GM23338 (cell line): Measurements from ENCODE around the gene RNF26. TPM values are rescaled to one million over a fixed set of nuclear protein-coding genes. Genes with fewer than 3 reads are reported as not detected.

Source experiments
- ATAC-seq: fragments of 200-7000 bp; cut with Tn5 transposase; 3 replicates; pipeline ENCODE4 v1.9.1; 2020
- DNase-seq: peaks from one replicate; pipeline ENCODE4 v3.0.0-alpha.2; 2015; ENCODE audit warnings: low spot score
- H2AFZ ChIP-seq: fragments of 200-600 bp; sonication (generic); 2 replicates; pipeline ENCODE4 v1.8.0; 2016; ENCODE audit warnings: antibody characterized with exemption, mild to moderate bottlenecking, moderate library complexity
- H3F3A ChIP-seq: fragments of 200-600 bp; sonication (generic); replicated peaks from 2 replicates; pipeline ENCODE4 v1.8.0; 2017; ENCODE audit warnings: antibody characterized with exemption, mixed run types, low read depth
- H3K27ac ChIP-seq: fragments of 200-600 bp; sonication (generic); 2 replicates; pipeline ENCODE4 v1.6.1; 2016; ENCODE audit warnings: low read depth
- H3K27me3 ChIP-seq: fragments of 200-600 bp; sonication (generic); 2 replicates; pipeline ENCODE4 v1.8.0; 2016; ENCODE audit warnings: mild to moderate bottlenecking, mixed run types, moderate library complexity; ENCODE audit not compliant: insufficient read depth
- H3K36me3 ChIP-seq: fragments of 200-600 bp; sonication (generic); 2 replicates; pipeline ENCODE4 v1.8.0; 2016; ENCODE audit warnings: mild to moderate bottlenecking; ENCODE audit not compliant: insufficient read depth
- H3K4me1 ChIP-seq: fragments of 200-600 bp; sonication (generic); 2 replicates; pipeline ENCODE4 v1.8.0; 2016; ENCODE audit warnings: mild to moderate bottlenecking, moderate library complexity; ENCODE audit not compliant: insufficient read depth
- H3K4me2 ChIP-seq: fragments of 200-600 bp; sonication (generic); 2 replicates; pipeline ENCODE4 v1.7.1; 2017; ENCODE audit warnings: mixed run types
- H3K4me3 ChIP-seq: fragments of 200-600 bp; sonication (generic); 2 replicates; pipeline ENCODE4 v1.6.1; 2016; ENCODE audit warnings: mixed run types
- H3K79me2 ChIP-seq: fragments of 200-600 bp; sonication (generic); replicated peaks from 2 replicates; pipeline ENCODE4 v1.8.0; 2017; ENCODE audit warnings: mild to moderate bottlenecking; ENCODE audit not compliant: insufficient read depth
- H3K9me2 ChIP-seq: fragments of 200-600 bp; sonication (generic); 2 replicates; pipeline ENCODE4 v1.8.0; 2017; ENCODE audit not compliant: insufficient read depth
- H4K20me1 ChIP-seq: fragments of 200-600 bp; sonication (generic); replicated peaks from 2 replicates; pipeline ENCODE4 v1.8.0; 2017; ENCODE audit warnings: mild to moderate bottlenecking; ENCODE audit not compliant: insufficient read depth
- H3K27ac Mint-ChIP-seq: 2 replicates; pipeline ENCODE4 v1.8.0; 2020; ENCODE audit warnings: inconsistent platforms, mild to moderate bottlenecking, moderate library complexity, mixed read lengths
- H3K27me3 Mint-ChIP-seq: 3 replicates; pipeline ENCODE4 v1.8.0; 2022; ENCODE audit warnings: low read depth, mild to moderate bottlenecking, moderate library complexity, mixed read lengths, inconsistent platforms; ENCODE audit not compliant: insufficient read depth, poor library complexity
- H3K36me3 Mint-ChIP-seq: 3 replicates; pipeline ENCODE4 v1.8.0; 2021; ENCODE audit warnings: low read depth, mild to moderate bottlenecking, inconsistent platforms, moderate library complexity, mixed read lengths
- H3K4me1 Mint-ChIP-seq: 3 replicates; pipeline ENCODE4 v1.8.0; 2020; ENCODE audit warnings: mild to moderate bottlenecking, inconsistent platforms, mixed read lengths
- H3K4me3 Mint-ChIP-seq: 3 replicates; pipeline ENCODE4 v1.8.0; 2021; ENCODE audit warnings: moderate library complexity, mild to moderate bottlenecking, inconsistent platforms, mixed read lengths
- H3K9me3 Mint-ChIP-seq: 3 replicates; pipeline ENCODE4 v1.8.0; 2020; ENCODE audit warnings: moderate library complexity, mild to moderate bottlenecking, inconsistent platforms, mixed read lengths
- CREB1 ChIP-seq: fragments of 250-450 bp; sonication (Bioruptor Pico); IDR thresholded peaks from 2 replicates; pipeline ENCODE4 v1.5.0; 2020; ENCODE audit warnings: low read depth, mild to moderate bottlenecking, moderate library complexity
- EZH2 ChIP-seq: fragments of 200-600 bp; sonication (generic); IDR thresholded peaks from one replicate; pipeline ENCODE4 v1.8.0; 2017; ENCODE audit warnings: antibody characterized with exemption, mild to moderate bottlenecking, low read depth; ENCODE audit not compliant: unreplicated experiment
- NANOG ChIP-seq: IDR thresholded peaks from 2 replicates; pipeline ENCODE4 v1.6.1; 2016; ENCODE audit warnings: antibody characterized with exemption, borderline replicate concordance
- POLR2AphosphoS5 ChIP-seq: IDR thresholded peaks from 2 replicates; pipeline ENCODE4 v1.6.1; 2016; ENCODE audit warnings: antibody characterized with exemption, low read depth
- ZNF114 ChIP-seq: fragments of 250-450 bp; sonication (Bioruptor Pico); IDR thresholded peaks from 2 replicates; pipeline ENCODE4 v1.5.0; 2020; ENCODE audit warnings: mild to moderate bottlenecking, moderate library complexity
- ZNF331 ChIP-seq: fragments of 250-450 bp; sonication (Bioruptor Pico); IDR thresholded peaks from 2 replicates; pipeline ENCODE4 v1.5.0; 2020; ENCODE audit warnings: low read depth, mild to moderate bottlenecking, moderate library complexity
- polyA plus RNA-seq: library from polyadenylated mRNA; unstranded; fragments of >200 nt; fragmentation: Nextera tagmentation; extraction: Ambion mirVana; gene quantifications from 2 replicates; pipeline ENCODE4 v1.2.1, GENCODE V29; 2016
- total RNA-seq: library from RNA; depleted of rRNA; stranded (reverse); fragments of >200 nt; shearing (Covaris generic); gene quantifications from 2 replicates; pipeline ENCODE4 v1.2.3, GENCODE V29; 2014
- TF ChIP-seq, protein P1 (sequence below): fragments of 250-450 bp; sonication (Bioruptor Pico); IDR thresholded peaks from 2 replicates; pipeline ENCODE4 v1.5.0; 2020; ENCODE audit warnings: mild to moderate bottlenecking, moderate library complexity
- TF ChIP-seq, protein P2 (sequence below), 2 experiments: fragments of 200-600 bp in 1 of 2; sonication (generic) in 1 of 2; conservative IDR thresholded peaks; 2 replicates each; pipeline versions ENCODE4 v1.5.1 to v1.6.1; 2016 to 2017; ENCODE audit warnings: antibody characterized with exemption in 2 of 2, low read depth in 2 of 2, mild to moderate bottlenecking in 2 of 2, moderate library complexity in 1 of 2
- TF ChIP-seq, protein P3 (sequence below): IDR thresholded peaks from 2 replicates; pipeline ENCODE4 v1.6.1; 2016; ENCODE audit warnings: antibody characterized with exemption

Gene RNF26
- total and polyA plus RNA-seq, 2 experiments from 2014 or later, result 31.8 to 58.3 TPM

DNA sequence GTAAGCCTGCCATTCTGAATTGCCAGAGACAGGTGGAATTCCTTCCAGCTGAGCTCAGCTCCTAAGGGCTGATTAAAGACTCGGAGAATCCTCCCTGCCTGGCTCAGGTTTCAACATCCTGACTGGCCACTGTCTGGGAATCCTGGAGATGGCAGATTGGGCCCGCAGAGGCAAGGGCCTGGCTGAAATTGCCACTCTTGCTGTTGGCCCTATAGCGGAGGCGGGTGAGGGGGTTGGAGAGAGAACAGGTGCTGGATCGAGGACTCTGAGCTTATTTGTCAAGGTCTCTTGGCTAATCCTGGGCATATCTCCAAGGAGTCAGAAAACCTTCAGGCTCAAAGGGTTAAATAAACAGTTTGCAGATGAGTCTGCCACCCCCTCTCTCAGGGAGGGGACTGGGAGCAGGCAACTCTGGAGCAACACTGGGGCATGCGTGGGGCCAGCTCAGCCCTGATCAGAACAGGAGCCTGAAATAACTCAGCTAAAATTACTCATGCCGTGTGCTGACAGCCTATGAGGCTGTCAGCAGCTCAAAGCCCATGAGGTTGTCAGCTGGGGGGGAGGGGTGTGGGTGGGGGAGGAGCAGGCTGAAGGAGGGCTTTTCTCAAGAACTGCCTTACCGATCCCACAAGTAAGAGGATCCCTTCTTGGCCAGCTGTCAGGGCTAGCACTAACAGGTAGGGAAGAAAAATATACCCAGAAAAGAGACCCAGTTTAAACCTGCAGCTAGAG is 26.9 kb downstream of the RNF26 start (continued):
- TF ChIP-seq, protein P1, sequence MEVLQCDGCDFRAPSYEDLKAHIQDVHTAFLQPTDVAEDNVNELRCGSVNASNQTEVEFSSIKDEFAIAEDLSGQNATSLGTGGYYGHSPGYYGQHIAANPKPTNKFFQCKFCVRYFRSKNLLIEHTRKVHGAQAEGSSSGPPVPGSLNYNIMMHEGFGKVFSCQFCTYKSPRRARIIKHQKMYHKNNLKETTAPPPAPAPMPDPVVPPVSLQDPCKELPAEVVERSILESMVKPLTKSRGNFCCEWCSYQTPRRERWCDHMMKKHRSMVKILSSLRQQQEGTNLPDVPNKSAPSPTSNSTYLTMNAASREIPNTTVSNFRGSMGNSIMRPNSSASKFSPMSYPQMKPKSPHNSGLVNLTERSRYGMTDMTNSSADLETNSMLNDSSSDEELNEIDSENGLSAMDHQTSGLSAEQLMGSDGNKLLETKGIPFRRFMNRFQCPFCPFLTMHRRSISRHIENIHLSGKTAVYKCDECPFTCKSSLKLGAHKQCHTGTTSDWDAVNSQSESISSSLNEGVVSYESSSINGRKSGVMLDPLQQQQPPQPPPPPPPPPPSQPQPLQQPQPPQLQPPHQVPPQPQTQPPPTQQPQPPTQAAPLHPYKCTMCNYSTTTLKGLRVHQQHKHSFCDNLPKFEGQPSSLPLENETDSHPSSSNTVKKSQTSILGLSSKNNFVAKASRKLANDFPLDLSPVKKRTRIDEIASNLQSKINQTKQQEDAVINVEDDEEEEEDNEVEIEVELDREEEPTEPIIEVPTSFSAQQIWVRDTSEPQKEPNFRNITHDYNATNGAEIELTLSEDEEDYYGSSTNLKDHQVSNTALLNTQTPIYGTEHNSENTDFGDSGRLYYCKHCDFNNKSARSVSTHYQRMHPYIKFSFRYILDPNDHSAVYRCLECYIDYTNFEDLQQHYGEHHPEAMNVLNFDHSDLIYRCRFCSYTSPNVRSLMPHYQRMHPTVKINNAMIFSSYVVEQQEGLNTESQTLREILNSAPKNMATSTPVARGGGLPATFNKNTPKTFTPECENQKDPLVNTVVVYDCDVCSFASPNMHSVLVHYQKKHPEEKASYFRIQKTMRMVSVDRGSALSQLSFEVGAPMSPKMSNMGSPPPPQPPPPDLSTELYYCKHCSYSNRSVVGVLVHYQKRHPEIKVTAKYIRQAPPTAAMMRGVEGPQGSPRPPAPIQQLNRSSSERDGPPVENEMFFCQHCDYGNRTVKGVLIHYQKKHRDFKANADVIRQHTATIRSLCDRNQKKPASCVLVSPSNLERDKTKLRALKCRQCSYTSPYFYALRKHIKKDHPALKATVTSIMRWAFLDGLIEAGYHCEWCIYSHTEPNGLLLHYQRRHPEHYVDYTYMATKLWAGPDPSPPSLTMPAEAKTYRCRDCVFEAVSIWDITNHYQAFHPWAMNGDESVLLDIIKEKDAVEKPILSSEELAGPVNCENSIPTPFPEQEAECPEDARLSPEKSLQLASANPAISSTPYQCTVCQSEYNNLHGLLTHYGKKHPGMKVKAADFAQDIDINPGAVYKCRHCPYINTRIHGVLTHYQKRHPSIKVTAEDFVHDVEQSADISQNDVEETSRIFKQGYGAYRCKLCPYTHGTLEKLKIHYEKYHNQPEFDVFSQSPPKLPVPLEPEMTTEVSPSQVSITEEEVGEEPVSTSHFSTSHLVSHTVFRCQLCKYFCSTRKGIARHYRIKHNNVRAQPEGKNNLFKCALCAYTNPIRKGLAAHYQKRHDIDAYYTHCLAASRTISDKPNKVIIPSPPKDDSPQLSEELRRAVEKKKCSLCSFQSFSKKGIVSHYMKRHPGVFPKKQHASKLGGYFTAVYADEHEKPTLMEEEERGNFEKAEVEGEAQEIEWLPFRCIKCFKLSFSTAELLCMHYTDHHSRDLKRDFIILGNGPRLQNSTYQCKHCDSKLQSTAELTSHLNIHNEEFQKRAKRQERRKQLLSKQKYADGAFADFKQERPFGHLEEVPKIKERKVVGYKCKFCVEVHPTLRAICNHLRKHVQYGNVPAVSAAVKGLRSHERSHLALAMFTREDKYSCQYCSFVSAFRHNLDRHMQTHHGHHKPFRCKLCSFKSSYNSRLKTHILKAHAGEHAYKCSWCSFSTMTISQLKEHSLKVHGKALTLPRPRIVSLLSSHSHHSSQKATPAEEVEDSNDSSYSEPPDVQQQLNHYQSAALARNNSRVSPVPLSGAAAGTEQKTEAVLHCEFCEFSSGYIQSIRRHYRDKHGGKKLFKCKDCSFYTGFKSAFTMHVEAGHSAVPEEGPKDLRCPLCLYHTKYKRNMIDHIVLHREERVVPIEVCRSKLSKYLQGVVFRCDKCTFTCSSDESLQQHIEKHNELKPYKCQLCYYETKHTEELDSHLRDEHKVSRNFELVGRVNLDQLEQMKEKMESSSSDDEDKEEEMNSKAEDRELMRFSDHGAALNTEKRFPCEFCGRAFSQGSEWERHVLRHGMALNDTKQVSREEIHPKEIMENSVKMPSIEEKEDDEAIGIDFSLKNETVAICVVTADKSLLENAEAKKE (CRISPR knock-in tag), result no peak
- no peak for TF ChIP-seq POLR2AphosphoS5
- TF ChIP-seq NANOG, result no peak

DNA sequence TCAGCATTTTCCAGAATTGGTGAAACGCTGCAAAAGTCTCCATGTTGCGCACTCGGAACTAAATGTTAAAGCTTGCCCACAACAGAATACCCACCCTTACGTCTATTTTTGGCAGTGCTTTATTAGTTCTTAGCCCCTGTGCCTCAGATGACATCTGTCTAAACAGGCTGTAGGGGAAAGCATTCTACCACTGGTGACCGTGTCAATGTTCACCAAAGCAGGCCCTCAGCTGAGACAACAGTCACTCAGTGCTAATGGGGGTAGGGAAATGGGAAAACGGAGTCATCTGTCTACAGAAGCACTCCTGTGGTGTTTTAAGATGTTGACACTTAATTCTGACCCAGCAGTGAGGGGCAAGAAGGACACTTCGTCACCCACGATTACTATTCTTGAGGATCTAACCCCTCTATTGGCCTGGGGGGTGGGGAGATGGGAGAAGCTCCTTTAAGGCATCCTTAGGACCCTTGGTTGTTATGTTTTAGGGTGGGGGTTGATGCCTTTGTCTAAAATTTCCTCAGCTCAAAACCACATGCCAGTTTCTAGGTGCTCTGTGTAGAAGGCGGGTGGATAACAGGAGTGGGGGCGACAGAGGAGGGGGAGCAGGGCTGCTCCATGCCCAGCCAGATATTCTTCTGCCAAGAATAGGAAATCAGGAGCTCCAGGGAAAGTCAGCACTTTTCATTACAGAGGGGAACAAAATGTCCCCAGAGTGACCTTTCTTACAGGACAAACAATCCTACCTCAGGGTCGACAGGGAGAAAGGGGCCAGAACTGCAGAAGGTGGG is 27.8 kb downstream of the RNF26 start:
- Mint-ChIP-seq H3K4me3 (peak overlapping the region; percentile 46), H3K27me3 (peaks cover 36% of the 10 kb centered on the region), H3K27ac (no peak overlapping the region), H3K4me1 (peaks cover 46% of the 10 kb centered on the region), H3K9me3 (peaks cover 2% of the 10 kb centered on the region; the same call in 1 of the 3 replicates), H3K36me3 (peaks cover 19% of the 10 kb centered on the region)
- H3K79me2 ChIP-seq, result no peaks in the 10 kb centered on the region
- H3K4me3 ChIP-seq, result no peak overlapping the region
- DNase-seq (no peak), ATAC-seq (no peak)
- H3K36me3 ChIP-seq, result no peaks in the 10 kb centered on the region
- peak overlapping the region; percentile 69 for H3K4me2 ChIP-seq
- H3F3A ChIP-seq, result peaks cover 3% of the 10 kb centered on the region; the same call in 1 of the 2 replicates
- H3K27ac ChIP-seq, result no peak overlapping the region
- no peaks in the 10 kb centered on the region for H3K9me2 ChIP-seq
- H3K4me1 ChIP-seq, result peaks cover 38% of the 10 kb centered on the region
- no peak overlapping the region for H2AFZ ChIP-seq
- peaks cover 4% of the 10 kb centered on the region; the same call in 1 of the 2 replicates for H4K20me1 ChIP-seq
- peaks cover 56% of the 10 kb centered on the region for H3K27me3 ChIP-seq
- TF ChIP-seq, protein P2, sequence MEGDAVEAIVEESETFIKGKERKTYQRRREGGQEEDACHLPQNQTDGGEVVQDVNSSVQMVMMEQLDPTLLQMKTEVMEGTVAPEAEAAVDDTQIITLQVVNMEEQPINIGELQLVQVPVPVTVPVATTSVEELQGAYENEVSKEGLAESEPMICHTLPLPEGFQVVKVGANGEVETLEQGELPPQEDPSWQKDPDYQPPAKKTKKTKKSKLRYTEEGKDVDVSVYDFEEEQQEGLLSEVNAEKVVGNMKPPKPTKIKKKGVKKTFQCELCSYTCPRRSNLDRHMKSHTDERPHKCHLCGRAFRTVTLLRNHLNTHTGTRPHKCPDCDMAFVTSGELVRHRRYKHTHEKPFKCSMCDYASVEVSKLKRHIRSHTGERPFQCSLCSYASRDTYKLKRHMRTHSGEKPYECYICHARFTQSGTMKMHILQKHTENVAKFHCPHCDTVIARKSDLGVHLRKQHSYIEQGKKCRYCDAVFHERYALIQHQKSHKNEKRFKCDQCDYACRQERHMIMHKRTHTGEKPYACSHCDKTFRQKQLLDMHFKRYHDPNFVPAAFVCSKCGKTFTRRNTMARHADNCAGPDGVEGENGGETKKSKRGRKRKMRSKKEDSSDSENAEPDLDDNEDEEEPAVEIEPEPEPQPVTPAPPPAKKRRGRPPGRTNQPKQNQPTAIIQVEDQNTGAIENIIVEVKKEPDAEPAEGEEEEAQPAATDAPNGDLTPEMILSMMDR (conservative IDR thresholded peaks at IDR 0.05; ENCODE audit: low read depth in 2 of 2), result no peak
- TF ChIP-seq ZNF331 (CRISPR knock-in tag) (no peak), CREB1 (CRISPR knock-in tag) (no peak), ZNF114 (CRISPR knock-in tag) (no peak), EZH2 (no peak)
- TF ChIP-seq, protein P3, sequence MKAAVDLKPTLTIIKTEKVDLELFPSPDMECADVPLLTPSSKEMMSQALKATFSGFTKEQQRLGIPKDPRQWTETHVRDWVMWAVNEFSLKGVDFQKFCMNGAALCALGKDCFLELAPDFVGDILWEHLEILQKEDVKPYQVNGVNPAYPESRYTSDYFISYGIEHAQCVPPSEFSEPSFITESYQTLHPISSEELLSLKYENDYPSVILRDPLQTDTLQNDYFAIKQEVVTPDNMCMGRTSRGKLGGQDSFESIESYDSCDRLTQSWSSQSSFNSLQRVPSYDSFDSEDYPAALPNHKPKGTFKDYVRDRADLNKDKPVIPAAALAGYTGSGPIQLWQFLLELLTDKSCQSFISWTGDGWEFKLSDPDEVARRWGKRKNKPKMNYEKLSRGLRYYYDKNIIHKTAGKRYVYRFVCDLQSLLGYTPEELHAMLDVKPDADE, result no peak
